HG03442 (cell line): ENCODE measurements around the gene LSAMP.

Experiments used
- ATAC-seq: cut with Tn5 transposase; IDR thresholded peaks from one replicate; pipeline ENCODE4 v1.9.1; 2021; ENCODE audit warnings: mild to moderate bottlenecking, moderate library complexity; ENCODE audit not compliant: unreplicated experiment

Gene LSAMP

GRCh38 chr3:116299646-116300081, 145.6 kb downstream of the LSAMP start:
- ATAC-seq, result no peak

GRCh38 chr3:116298151-116298550, 147.1 kb downstream of the LSAMP start:
- ATAC-seq, result no peak

GRCh38 chr3:116291141-116291540, 154.1 kb downstream of the LSAMP start:
- ATAC-seq, result no peak

- peak; percentile 42 for ATAC-seq
Observed at GRCh38 chr3:116288485-116288884, 156.8 kb downstream of the LSAMP start.

GRCh38 chr3:116285781-116286421, 159.4 kb downstream of the LSAMP start:
- ATAC-seq, result no peak

GRCh38 chr3:116281313-116282143, 163.8 kb downstream of the LSAMP start:
- ATAC-seq, result peak; percentile 69

GRCh38 chr3:116280130-116280740, 165.1 kb downstream of the LSAMP start:
- ATAC-seq, result no peak

- ATAC-seq, result no peak
Observed at GRCh38 chr3:116276675-116277074, 168.6 kb downstream of the LSAMP start.

- no peak for ATAC-seq
Observed at GRCh38 chr3:116270056-116270455, 175.2 kb downstream of the LSAMP start.

GRCh38 chr3:116267116-116267515, 178.2 kb downstream of the LSAMP start:
- ATAC-seq, result no peak

- ATAC-seq, result no peak
Observed at GRCh38 chr3:116265976-116266584, 179.2 kb downstream of the LSAMP start.

- ATAC-seq, result no peak
Observed at GRCh38 chr3:116265320-116265695, 180.0 kb downstream of the LSAMP start.

- no peak for ATAC-seq
Observed at GRCh38 chr3:116264546-116265319, 180.6 kb downstream of the LSAMP start.

- no peak for ATAC-seq
Observed at GRCh38 chr3:116263842-116264545, 181.3 kb downstream of the LSAMP start.

- no peak for ATAC-seq
Observed at GRCh38 chr3:116260491-116260890, 184.8 kb downstream of the LSAMP start.

- ATAC-seq, result no peak
Observed at GRCh38 chr3:116259984-116260383, 185.3 kb downstream of the LSAMP start.

GRCh38 chr3:116256843-116257485, 188.3 kb downstream of the LSAMP start:
- no peak for ATAC-seq

GRCh38 chr3:116254541-116254940, 190.7 kb downstream of the LSAMP start:
- ATAC-seq, result no peak

GRCh38 chr3:116253511-116253910, 191.8 kb downstream of the LSAMP start:
- ATAC-seq, result no peak

GRCh38 chr3:116247605-116248004, 197.7 kb downstream of the LSAMP start:
- ATAC-seq, result no peak
